Stimulated activated CD4-positive, alpha-beta T cell treated with anti-CD3 and anti-CD28 coated beads, Interleukin-1b, Interleukin-23, amount 100 ng/mL, for 4 hours (primary cell): Measurements from ENCODE around the gene IFNAR2.
"Not testable (repeated sequence)": the region's sequence is repeated elsewhere in the genome, so short reads cannot be mapped to it uniquely, and the experiment has no call there.

Experiments
- DNase-seq, 2 donors: peaks; one replicate each; pipeline ENCODE4 v3.0.0-alpha.2; 2020; ENCODE audit warnings: low read depth in 2 of 2

IFNAR2 gene

GRCh38 chr21:33244082-33244778 is 14.5 kb downstream of the IFNAR2 start:
- DNase-seq = no peak

- no peak for DNase-seq
Measured at GRCh38 chr21:33244779-33245105, 15.0 kb downstream of the IFNAR2 start.

GRCh38 chr21:33245289-33245918 is 15.7 kb downstream of the IFNAR2 start:
- DNase-seq = no peak

GRCh38 chr21:33246506-33246905 is 16.8 kb downstream of the IFNAR2 start:
- no peak for DNase-seq

- no peak for DNase-seq
Measured at GRCh38 chr21:33246963-33247362, 17.2 kb downstream of the IFNAR2 start.

GRCh38 chr21:33247599-33247998 is 17.9 kb downstream of the IFNAR2 start:
- DNase-seq = no peak

- no peak for DNase-seq
Measured at GRCh38 chr21:33249331-33250002, 19.7 kb downstream of the IFNAR2 start.

- no peak for DNase-seq
Measured at GRCh38 chr21:33251119-33251518, 21.4 kb downstream of the IFNAR2 start.

- not testable (repeated sequence) for DNase-seq
Measured at GRCh38 chr21:33253382-33253781, 23.6 kb downstream of the IFNAR2 start.

GRCh38 chr21:33254766-33255165 is 25.0 kb downstream of the IFNAR2 start:
- DNase-seq = no peak

GRCh38 chr21:33255404-33255803 is 25.7 kb downstream of the IFNAR2 start:
- no peak for DNase-seq

GRCh38 chr21:33256019-33256418 is 26.3 kb downstream of the IFNAR2 start:
- DNase-seq = no peak

GRCh38 chr21:33257094-33257803 is 27.5 kb downstream of the IFNAR2 start:
- DNase-seq = no peak

GRCh38 chr21:33258475-33258874 is 28.7 kb downstream of the IFNAR2 start:
- no peak for DNase-seq

GRCh38 chr21:33259428-33259827 is 29.7 kb downstream of the IFNAR2 start:
- no peak for DNase-seq

- DNase-seq = no peak
Measured at GRCh38 chr21:33259995-33260394, 30.3 kb downstream of the IFNAR2 start.

- DNase-seq = no peak
Measured at GRCh38 chr21:33261635-33262034, 31.9 kb downstream of the IFNAR2 start.

GRCh38 chr21:33262921-33263320 is 33.2 kb downstream of the IFNAR2 start:
- DNase-seq = no peak

GRCh38 chr21:33264561-33264960 is 34.8 kb downstream of the IFNAR2 start:
- DNase-seq = no peak

- DNase-seq = no peak
Measured at GRCh38 chr21:33265664-33266049, 35.9 kb downstream of the IFNAR2 start.

- peak; percentile 68 to 76 for DNase-seq
Measured at GRCh38 chr21:33266050-33266788, 36.5 kb downstream of the IFNAR2 start, which contains the start of gene IL10RB. Gene IL10RB, plus strand, starts transcription at chr21:33266367. Its CDS starts 99 bp downstream, at chr21:33266466.

GRCh38 chr21:33266789-33267135 is 37.0 kb downstream of the IFNAR2 start:
- peak in 1 of 2 donors; percentile 17 for DNase-seq
